ENCODE measurements around the gene BTG2.

BTG2 gene

DNA sequence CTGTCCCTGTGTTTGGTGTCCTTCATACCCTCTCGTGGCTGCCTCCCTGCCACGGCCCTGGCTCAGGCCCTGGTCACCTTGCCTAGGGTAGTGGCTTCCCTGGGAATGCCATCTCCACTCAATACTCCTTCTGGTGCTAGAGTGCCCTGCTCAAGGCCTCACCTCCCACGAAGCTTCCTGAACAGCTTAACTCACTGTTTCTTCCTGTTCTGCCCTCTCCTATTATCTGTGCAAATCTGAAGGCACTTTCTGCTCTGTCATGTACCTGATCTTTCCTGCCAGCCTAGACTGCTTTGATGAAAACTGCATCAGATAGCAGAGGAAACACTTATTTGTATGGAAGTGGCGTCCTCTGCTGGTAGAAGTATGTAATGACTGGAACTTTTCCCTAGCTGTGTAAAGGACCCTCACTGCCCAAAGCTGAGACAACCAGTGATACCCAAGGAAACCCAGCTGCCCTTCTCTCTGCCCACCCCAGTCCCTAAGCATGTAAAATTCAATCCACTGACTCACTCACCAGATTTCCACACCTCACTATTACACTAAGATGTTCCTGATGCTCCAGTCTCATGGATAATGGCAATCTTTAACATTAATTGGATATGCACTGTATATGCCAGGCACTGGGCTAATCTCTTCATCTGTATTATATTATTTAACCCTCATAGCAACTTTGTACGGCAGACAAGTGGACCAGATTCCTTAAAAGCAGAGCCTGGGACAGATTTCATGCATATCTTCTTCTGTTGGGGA lies 36.2 kb upstream of the BTG2 start:
- peak; percentile 78 for DNase-seq (ENCODE audit: low spot score)
- TF ChIP-seq, protein P1, sequence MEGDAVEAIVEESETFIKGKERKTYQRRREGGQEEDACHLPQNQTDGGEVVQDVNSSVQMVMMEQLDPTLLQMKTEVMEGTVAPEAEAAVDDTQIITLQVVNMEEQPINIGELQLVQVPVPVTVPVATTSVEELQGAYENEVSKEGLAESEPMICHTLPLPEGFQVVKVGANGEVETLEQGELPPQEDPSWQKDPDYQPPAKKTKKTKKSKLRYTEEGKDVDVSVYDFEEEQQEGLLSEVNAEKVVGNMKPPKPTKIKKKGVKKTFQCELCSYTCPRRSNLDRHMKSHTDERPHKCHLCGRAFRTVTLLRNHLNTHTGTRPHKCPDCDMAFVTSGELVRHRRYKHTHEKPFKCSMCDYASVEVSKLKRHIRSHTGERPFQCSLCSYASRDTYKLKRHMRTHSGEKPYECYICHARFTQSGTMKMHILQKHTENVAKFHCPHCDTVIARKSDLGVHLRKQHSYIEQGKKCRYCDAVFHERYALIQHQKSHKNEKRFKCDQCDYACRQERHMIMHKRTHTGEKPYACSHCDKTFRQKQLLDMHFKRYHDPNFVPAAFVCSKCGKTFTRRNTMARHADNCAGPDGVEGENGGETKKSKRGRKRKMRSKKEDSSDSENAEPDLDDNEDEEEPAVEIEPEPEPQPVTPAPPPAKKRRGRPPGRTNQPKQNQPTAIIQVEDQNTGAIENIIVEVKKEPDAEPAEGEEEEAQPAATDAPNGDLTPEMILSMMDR (IDR thresholded peaks at IDR 0.05; ENCODE audit: extremely low read depth, missing control alignments): peak; percentile 87

DNA sequence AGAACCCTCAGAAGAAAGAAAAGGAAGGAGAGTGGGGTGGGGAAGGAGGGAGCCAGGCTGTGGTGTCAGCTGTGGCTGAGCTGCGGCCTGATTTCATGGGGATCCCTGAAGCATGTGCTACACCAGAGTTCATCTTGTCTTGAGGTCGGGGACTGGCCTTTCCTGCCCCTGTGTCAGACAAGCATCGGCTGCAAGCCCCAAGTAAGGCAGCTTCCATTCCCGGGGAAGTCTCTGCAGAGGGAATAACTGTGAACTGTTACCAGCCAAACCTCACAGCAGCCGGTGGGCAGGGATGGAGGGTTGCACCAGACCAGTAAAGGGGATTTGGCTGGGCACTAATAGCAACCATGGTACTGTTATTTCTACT lies 35.7 kb upstream of the BTG2 start:
- DNase-seq (ENCODE audit: low spot score): no peak
- TF ChIP-seq, protein P1 (IDR thresholded peaks at IDR 0.05; ENCODE audit: extremely low read depth, missing control alignments): no peak

DNA sequence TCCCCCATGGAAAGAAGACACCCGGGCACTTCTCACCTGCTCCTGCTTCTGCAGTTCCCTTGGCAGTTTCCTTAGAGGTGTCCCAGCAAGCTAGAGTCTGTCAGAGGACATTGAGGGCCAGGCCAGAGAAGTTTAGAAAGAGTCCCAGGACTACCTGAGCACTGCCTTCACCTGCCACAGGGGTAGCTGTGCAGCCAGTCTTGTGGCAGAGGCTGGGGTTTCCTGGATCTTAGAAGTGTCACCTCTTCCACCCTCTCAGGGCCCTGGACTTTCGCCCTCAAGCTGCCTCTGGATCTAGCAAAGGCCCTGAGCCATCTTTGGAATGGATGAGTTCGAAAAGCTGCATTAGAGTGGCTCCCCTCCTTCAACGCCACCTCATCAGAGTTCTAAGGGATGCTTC lies 34.9 kb upstream of the BTG2 start:
- TF ChIP-seq, protein P1 (IDR thresholded peaks at IDR 0.05; ENCODE audit: extremely low read depth, missing control alignments): no peak
- no peak for DNase-seq (ENCODE audit: low spot score)

DNA sequence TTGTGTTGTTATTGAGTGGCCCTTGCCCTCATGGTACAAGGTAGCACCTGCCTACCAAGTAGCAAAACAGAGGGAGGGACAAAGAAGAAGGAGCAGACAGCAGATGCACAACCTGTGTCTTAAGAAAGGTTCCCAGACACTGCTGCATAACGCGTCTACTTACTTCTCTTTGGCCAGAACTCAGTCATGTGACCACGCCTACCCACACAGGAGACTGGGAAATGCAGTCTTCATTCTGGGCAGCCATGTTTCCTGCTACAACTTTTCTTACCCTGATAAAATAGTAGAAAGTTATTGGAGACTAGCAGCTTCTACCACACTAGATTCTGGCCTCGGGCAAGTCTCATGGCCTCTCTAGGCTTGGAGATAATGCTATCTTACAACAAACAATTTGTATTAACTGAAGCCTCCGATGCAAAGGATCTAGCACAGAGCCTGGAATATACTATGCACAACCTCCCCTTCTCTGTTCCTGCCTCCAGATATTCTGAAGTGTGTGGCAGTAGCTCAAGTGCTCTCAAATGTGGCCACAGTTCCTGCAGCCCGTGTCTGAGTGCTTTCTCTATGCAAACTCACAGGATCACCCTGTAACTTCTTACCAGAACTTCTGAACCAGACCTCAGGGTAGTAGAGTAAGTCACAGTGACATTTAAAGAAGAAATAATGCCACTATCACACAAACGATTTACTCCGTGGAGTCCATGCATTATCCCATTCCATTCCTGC lies 34.1 kb upstream of the BTG2 start:
- DNase-seq (ENCODE audit: low spot score): peak; percentile 70
- TF ChIP-seq, protein P1 (IDR thresholded peaks at IDR 0.05; ENCODE audit: extremely low read depth, missing control alignments): no peak

DNA sequence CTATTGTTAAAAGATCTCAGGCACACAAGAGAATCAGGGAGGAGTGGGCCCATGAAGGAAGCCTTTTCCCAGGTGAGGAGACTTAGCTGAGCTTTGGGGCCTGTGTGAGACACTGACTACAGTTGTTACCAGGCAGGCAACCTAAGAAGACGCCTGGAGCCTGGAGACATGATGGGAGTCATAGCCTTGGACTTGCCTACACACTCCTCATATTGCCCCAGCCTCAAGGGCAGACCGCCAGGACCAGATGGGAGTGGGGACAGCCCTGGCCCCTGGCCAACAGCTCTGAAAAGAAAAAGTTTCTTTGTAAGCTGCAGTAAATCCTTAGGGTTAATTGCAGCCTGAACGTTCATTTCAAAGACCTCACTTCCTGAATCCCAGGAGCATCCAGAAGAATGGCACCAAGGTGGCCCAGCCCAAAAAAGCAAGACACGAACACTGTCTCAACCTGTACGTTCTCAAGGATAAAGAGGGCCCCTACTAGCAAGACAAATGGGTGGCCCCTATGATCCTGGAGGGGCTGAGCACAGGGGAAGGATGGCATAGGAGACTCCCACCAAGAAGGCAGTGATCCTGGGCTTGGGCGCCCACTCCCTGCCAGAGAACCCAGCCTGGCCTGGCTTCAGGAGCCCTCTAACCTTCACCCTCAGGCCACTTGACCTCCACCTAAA lies 33.2 kb upstream of the BTG2 start:
- TF ChIP-seq, protein P1 (IDR thresholded peaks at IDR 0.05; ENCODE audit: extremely low read depth, missing control alignments): no peak
- DNase-seq (ENCODE audit: low spot score): no peak

DNA sequence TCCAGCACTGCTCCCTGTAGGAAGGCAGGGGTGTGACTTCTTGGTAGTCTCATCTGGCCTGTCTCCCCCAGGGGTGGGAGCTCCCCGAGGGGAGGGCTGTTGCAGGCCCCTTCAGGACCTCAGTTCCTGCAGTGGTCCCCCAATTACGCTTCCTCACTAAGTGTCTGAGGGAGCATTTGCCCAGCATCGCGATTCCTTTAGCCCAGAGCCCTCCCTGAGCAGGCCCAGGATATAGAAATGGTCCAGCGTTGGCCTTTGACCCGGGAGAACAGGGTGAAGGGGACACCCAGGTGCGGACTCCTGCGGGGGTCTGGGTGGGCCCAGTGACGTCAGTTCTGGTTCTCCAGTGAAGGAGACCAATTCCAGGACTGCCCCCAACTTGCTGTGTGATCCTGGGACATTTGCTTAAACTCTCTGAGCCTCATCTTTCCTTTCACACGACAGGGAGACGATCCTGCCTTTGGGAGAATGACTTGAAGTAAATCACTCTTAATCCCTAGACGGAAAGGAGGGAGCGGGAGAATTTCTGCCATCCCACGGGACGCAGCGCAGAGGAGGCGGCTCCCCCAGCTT lies 32.6 kb upstream of the BTG2 start:
- no peak for DNase-seq (ENCODE audit: low spot score)
- TF ChIP-seq, protein P1 (IDR thresholded peaks at IDR 0.05; ENCODE audit: extremely low read depth, missing control alignments): no peak

Measured in GM20000 (cell line).